Loucy (cell line): ENCODE measurements around the gene RNF181.

Experiments
- H2AFZ ChIP-seq: fragments of 200-600 bp; sonication (generic); 2 replicates; pipeline ENCODE4 v1.6.0; 2016; ENCODE audit warnings: antibody characterized with exemption, mild to moderate bottlenecking, low read length, moderate library complexity
- H3F3A ChIP-seq: fragments of 200-600 bp; 2 replicates; pipeline ENCODE4 v1.6.0; 2016; ENCODE audit warnings: antibody characterized with exemption, low read depth, mild to moderate bottlenecking
- H3K27me3 ChIP-seq: fragments of 200-600 bp; sonication (generic); 2 replicates; pipeline ENCODE4 v1.6.1; 2014; ENCODE audit warnings: low read length, mild to moderate bottlenecking; ENCODE audit not compliant: insufficient read depth, poor library complexity, severe bottlenecking
- H3K36me3 ChIP-seq: fragments of 200-600 bp; sonication (generic); 2 replicates; pipeline ENCODE4 v1.6.1; 2016; ENCODE audit warnings: low read length; ENCODE audit not compliant: insufficient read depth
- H3K4me1 ChIP-seq: fragments of 200-600 bp; sonication (generic); 2 replicates; pipeline ENCODE4 v1.5.1; 2014; ENCODE audit warnings: low read length, mild to moderate bottlenecking; ENCODE audit not compliant: insufficient read depth, poor library complexity, severe bottlenecking
- H3K4me2 ChIP-seq: fragments of 200-600 bp; sonication (generic); 2 replicates; pipeline ENCODE4 v1.6.0; 2014; ENCODE audit warnings: antibody characterized with exemption, low read length, low read depth, mild to moderate bottlenecking; ENCODE audit not compliant: poor library complexity, severe bottlenecking
- H3K4me3 ChIP-seq: fragments of 200-600 bp; sonication (generic); 2 replicates; pipeline ENCODE4 v1.5.1; 2014; ENCODE audit warnings: low read length, mild to moderate bottlenecking, mixed read lengths; ENCODE audit not compliant: poor library complexity, severe bottlenecking
- H3K79me2 ChIP-seq: fragments of 200-600 bp; sonication (generic); 2 replicates; pipeline ENCODE4 v1.6.1; 2014; ENCODE audit warnings: low read length; ENCODE audit not compliant: insufficient read depth
- H3K9ac ChIP-seq: fragments of 200-600 bp; sonication (generic); 2 replicates; pipeline ENCODE4 v1.6.0; 2014; ENCODE audit warnings: mild to moderate bottlenecking, low read depth, low read length, moderate library complexity; ENCODE audit not compliant: poor library complexity, severe bottlenecking
- H3K9me2 ChIP-seq: fragments of 200-600 bp; sonication (generic); replicated peaks from 2 replicates; pipeline ENCODE4 v1.6.1; 2016; ENCODE audit warnings: low read depth, low read length, mixed read lengths
- H3K9me3 ChIP-seq: fragments of 200-600 bp; sonication (generic); 2 replicates; pipeline ENCODE4 v1.6.1; 2014; ENCODE audit warnings: mild to moderate bottlenecking, antibody characterized with exemption, low read length, low read depth; ENCODE audit not compliant: insufficient read depth
- H4K20me1 ChIP-seq: fragments of 200-600 bp; sonication (generic); 2 replicates; pipeline ENCODE4 v1.6.0; 2014; ENCODE audit warnings: antibody characterized with exemption, low read length, mild to moderate bottlenecking; ENCODE audit not compliant: insufficient read depth, poor library complexity, severe bottlenecking
- CTCF ChIP-seq: fragments of 200-600 bp; sonication (generic); conservative IDR thresholded peaks from 2 replicates; pipeline ENCODE4 v1.5.1; 2014; ENCODE audit warnings: mild to moderate bottlenecking, antibody characterized with exemption, low read length
- EZH2phosphoT487 ChIP-seq: fragments of 200-600 bp; IDR thresholded peaks from 2 replicates; pipeline ENCODE4 v1.6.1; 2018; ENCODE audit warnings: antibody characterized with exemption, mild to moderate bottlenecking, moderate library complexity, borderline replicate concordance

RNF181 gene

DNA sequence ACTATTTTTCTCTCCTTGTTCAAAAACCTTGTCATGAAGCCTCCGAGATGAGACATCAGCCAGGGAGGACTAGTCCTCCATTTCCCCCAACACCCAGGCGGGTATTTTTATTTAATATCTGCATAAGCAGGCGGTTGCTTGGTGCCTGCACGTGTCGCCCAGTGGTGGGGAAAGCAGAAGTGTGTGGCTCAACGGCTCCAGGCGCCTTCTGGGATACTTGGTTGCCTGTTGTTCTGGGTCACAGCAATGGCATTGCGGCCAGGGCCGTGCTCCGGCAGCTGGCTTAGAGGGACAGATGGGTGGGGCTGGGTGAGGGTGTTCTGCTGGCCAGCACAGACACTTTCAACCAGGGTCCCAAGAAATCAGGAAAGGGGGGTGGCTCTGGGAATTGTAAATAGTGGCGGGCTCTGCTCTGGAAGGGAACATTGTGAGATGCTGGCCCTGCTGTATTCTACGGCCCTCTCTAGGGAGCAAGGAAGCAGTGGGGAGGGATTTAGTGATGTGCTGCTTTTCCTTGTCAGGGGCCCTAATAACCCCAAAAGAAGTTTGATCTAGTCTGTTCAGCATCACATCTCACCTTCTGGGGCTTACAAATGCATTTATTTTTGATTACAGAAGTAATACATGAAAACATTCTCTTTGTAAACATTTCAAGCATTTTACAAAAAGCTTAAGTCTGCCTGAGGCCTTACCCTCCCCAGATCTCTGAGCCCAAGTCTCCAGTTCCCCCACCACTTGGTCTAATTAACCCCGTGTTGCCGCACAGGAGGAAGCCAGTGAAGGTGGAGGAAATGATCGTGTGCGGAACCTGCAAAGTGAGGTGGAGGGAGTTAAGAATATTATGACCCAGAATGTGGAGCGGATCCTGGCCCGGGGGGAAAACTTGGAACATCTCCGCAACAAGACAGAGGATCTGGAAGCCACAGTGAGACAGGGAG, 17.0 kb upstream of the RNF181 start:
- Histone ChIP-seq H3K9me2 (no peaks in the 10 kb centered on the region), H3K9me3 (no peaks in the 10 kb centered on the region), H4K20me1 (no peaks in the 10 kb centered on the region), H3K36me3 (no peaks in the 10 kb centered on the region), H3F3A (no peaks in the 10 kb centered on the region), H3K4me2 (peak overlapping the region; percentile 85), H3K9ac (peak overlapping the region; percentile 84), H3K4me3 (peak overlapping the region; percentile 84), H3K79me2 (peaks cover 40% of the 10 kb centered on the region), H2AFZ (peak overlapping the region; percentile 72), H3K27me3 (no peaks in the 10 kb centered on the region), H3K4me1 (peaks cover 24% of the 10 kb centered on the region)
- TF ChIP-seq EZH2phosphoT487 (no peak), CTCF (no peak)

- peaks cover 40% of the 10 kb centered on the region for H3K79me2 ChIP-seq
- H3K9me2 ChIP-seq: no peaks in the 10 kb centered on the region
- H4K20me1 ChIP-seq: no peaks in the 10 kb centered on the region
- 0 out of 2 replicates have a peak overlapping the region, but pooled peaks have one; percentile 26 for H2AFZ ChIP-seq
- H3K9me3 ChIP-seq: no peaks in the 10 kb centered on the region
- H3K4me3 ChIP-seq: peak overlapping the region; percentile 84
- no peaks in the 10 kb centered on the region for H3F3A ChIP-seq
- peak overlapping the region; percentile 84 for H3K9ac ChIP-seq
- peak overlapping the region; percentile 85 for H3K4me2 ChIP-seq
- no peaks in the 10 kb centered on the region for H3K36me3 ChIP-seq
- peaks cover 30% of the 10 kb centered on the region for H3K4me1 ChIP-seq
- H3K27me3 ChIP-seq: no peaks in the 10 kb centered on the region
- TF ChIP-seq CTCF (no peak), EZH2phosphoT487 (no peak)
Observed at GRCh38 chr2:85579266-85579935, 16.1 kb upstream of the RNF181 start.

- Histone ChIP-seq H3K36me3 (no peaks in the 10 kb centered on the region), H3K4me2 (peak overlapping the region; percentile 85), H3F3A (no peaks in the 10 kb centered on the region), H3K9me2 (no peaks in the 10 kb centered on the region), H3K9me3 (no peaks in the 10 kb centered on the region), H4K20me1 (no peaks in the 10 kb centered on the region), H2AFZ (no peak overlapping the region), H3K27me3 (no peaks in the 10 kb centered on the region), H3K4me3 (peak overlapping the region; percentile 84), H3K79me2 (peaks cover 48% of the 10 kb centered on the region), H3K9ac (peak overlapping the region; percentile 84), H3K4me1 (peaks cover 38% of the 10 kb centered on the region)
- no peak for TF ChIP-seq EZH2phosphoT487
- TF ChIP-seq CTCF: no peak
Observed at GRCh38 chr2:85580206-85580605, 15.3 kb upstream of the RNF181 start.
